B cell (primary cell): ENCODE data around the gene GUCD1. TPM values are rescaled to one million over a fixed set of nuclear protein-coding genes. Genes with fewer than 3 reads are reported as not detected.

Experiments used
- ATAC-seq: fragments of 200-7000 bp; cut with Tn5 transposase; one replicate; pipeline ENCODE4 v1.10.0; 2021; ENCODE audit warnings: low read depth, mild to moderate bottlenecking, moderate number of reproducible peaks, moderate library complexity
- CTCF ChIA-PET: fragments of 350-600 bp; sonication (Branson Sonifier 250); formaldehyde crosslinking; loops from one replicate; lab custom pipeline; 2021; ENCODE audit warnings: antibody characterized with exemption, inconsistent platforms; lab: Charles Lee
- POLR2A ChIA-PET: fragments of 350-600 bp; sonication (Branson Sonifier 250); formaldehyde crosslinking; loops from one replicate; lab custom pipeline; 2021; ENCODE audit warnings: antibody characterized with exemption; lab: Charles Lee
- DNase-seq: peaks from one replicate; pipeline ENCODE4 v3.0.0; 2013
- H2AFZ ChIP-seq: 2 replicates; pipeline ENCODE4 v1.6.1; 2012; ENCODE audit warnings: mild to moderate bottlenecking, low read depth, low read length; ENCODE audit not compliant: insufficient read depth, poor library complexity, severe bottlenecking
- H3K27ac ChIP-seq, 2 donors: 1 replicate in 1 of 2; 2 replicates in 1 of 2; pipeline ENCODE4 v1.5.1; 2012 to 2013; ENCODE audit warnings: low read length in 2 of 2, mild to moderate bottlenecking in 2 of 2, moderate library complexity in 1 of 2
- H3K27me3 ChIP-seq, 4 experiments: fragments of 200-600 bp in 1 of 4; sonication (generic) in 1 of 4; replicated peaks in 1 of 4; 1 replicate in 2 of 4; 2 replicates in 2 of 4; pipeline versions ENCODE4 v1.6.1 to v1.7.0; 2013 to 2016; ENCODE audit warnings: low read length in 3 of 4, mild to moderate bottlenecking in 2 of 4, mixed read lengths in 1 of 4, moderate library complexity in 1 of 4; ENCODE audit not compliant: insufficient read depth in 4 of 4, control insufficient read depth in 3 of 4; ENCODE audit errors: control extremely low read depth in 1 of 4
- H3K36me3 ChIP-seq, 2 experiments: replicated peaks in 1 of 2; 1 replicate in 1 of 2; 2 replicates in 1 of 2; pipeline versions ENCODE4 v1.6.1 to v1.7.1; 2013; ENCODE audit warnings: low read length in 1 of 2; ENCODE audit not compliant: insufficient read depth in 2 of 2, control insufficient read depth in 1 of 2; ENCODE audit errors: control extremely low read depth in 1 of 2, extremely low read depth in 1 of 2
- H3K4me1 ChIP-seq, 2 donors: fragments of 200-600 bp in 1 of 2; sonication (generic) in 1 of 2; 1 replicate in 1 of 2; 2 replicates in 1 of 2; pipeline versions ENCODE4 v1.5.1 to v1.6.1; 2013 to 2017; ENCODE audit warnings: low read length in 2 of 2; ENCODE audit not compliant: control insufficient read depth in 2 of 2, insufficient read depth in 2 of 2
- H3K4me2 ChIP-seq: replicated peaks from 2 replicates; pipeline ENCODE3; 2012; ENCODE audit warnings: mild to moderate bottlenecking, low read depth, low read length; ENCODE audit not compliant: poor library complexity, severe bottlenecking
- H3K4me3 ChIP-seq, 5 experiments: fragments of 200-600 bp in 1 of 5; sonication (generic) in 1 of 5; 1 replicate in 3 of 5; 2 replicates in 2 of 5; pipeline versions ENCODE4 v1.5.1 to v1.7.0; 2011 to 2016; ENCODE audit warnings: low read length in 4 of 5, mild to moderate bottlenecking in 4 of 5, low read depth in 2 of 5, control low read depth in 1 of 5, moderate library complexity in 1 of 5; ENCODE audit not compliant: insufficient read depth in 1 of 5; ENCODE audit errors: control extremely low read depth in 1 of 5, extremely low read depth in 1 of 5
- H3K79me2 ChIP-seq: fragments of 200-600 bp; sonication (generic); one replicate; pipeline ENCODE4 v1.6.0; 2016; ENCODE audit warnings: low read length; ENCODE audit not compliant: control insufficient read depth, insufficient read depth
- H3K9ac ChIP-seq: fragments of 200-600 bp; sonication (generic); 2 replicates; pipeline ENCODE4 v1.6.1; 2017; ENCODE audit warnings: mild to moderate bottlenecking, low read length, moderate library complexity
- H3K9me3 ChIP-seq, 3 donors: one replicate each; pipeline versions ENCODE4 v1.6.1 to v1.7.1; 2013; ENCODE audit warnings: low read length in 2 of 3; ENCODE audit not compliant: control insufficient read depth in 2 of 3, insufficient read depth in 1 of 3; ENCODE audit errors: control extremely low read depth in 1 of 3
- H4K20me1 ChIP-seq: 2 replicates; pipeline ENCODE4 v1.6.0; 2012; ENCODE audit warnings: mild to moderate bottlenecking, low read length; ENCODE audit not compliant: insufficient read depth, control insufficient read depth, poor library complexity, severe bottlenecking
- H3K27ac Mint-ChIP-seq: one replicate; pipeline ENCODE4 v1.8.0; 2021; ENCODE audit warnings: mixed read lengths
- H3K27me3 Mint-ChIP-seq: one replicate; pipeline ENCODE4 v1.8.0; 2021; ENCODE audit warnings: mixed read lengths
- H3K4me1 Mint-ChIP-seq: one replicate; pipeline ENCODE4 v1.8.0; 2021; ENCODE audit warnings: mixed read lengths
- H3K4me3 Mint-ChIP-seq: one replicate; pipeline ENCODE4 v1.8.0; 2021; ENCODE audit warnings: mixed read lengths
- H3K9me3 Mint-ChIP-seq: one replicate; pipeline ENCODE4 v1.8.0; 2022; ENCODE audit warnings: mixed read lengths; ENCODE audit not compliant: insufficient read depth
- EZH2 ChIP-seq: IDR thresholded peaks from 2 replicates; pipeline ENCODE4 v1.6.1; 2012; ENCODE audit warnings: borderline replicate concordance, low read depth, mild to moderate bottlenecking, moderate library complexity, low read length; ENCODE audit not compliant: insufficient read depth, poor library complexity, severe bottlenecking
- WGBS: methylation state at CpG from one replicate; pipeline ENCODE4 v1.1.5; 2013; ENCODE audit warnings: missing lambda C conversion rate; ENCODE audit not compliant: insufficient coverage; 5-methylcytosine and 5-hydroxymethylcytosine counted together
- intact Hi-C: fragments of 100-400 bp; cut with micrococcal nuclease; formaldehyde crosslinking; loops from one replicate; pipeline ENCODE4 v1.10.0; 2022
- polyA plus RNA-seq: library from polyadenylated mRNA; depleted of rRNA; stranded (reverse); fragments of >200 nt; gene quantifications from 2 replicates; pipeline ENCODE4 v1.2.3, GENCODE V29; 2012
- total RNA-seq, 2 donors: library from RNA; stranded (reverse); fragments of 120-200 nt in 1 of 2; gene quantifications; 1 replicate in 1 of 2; 2 replicates in 1 of 2; pipeline versions ENCODE4 v1.2.3 to v1.2.4, GENCODE V29; 2013 to 2022
- TF ChIP-seq, protein P1 (sequence below): fragments of 200-600 bp; IDR thresholded peaks from one replicate; pipeline ENCODE4 v1.8.0; 2022; ENCODE audit warnings: antibody characterized with exemption, mild to moderate bottlenecking

Gene GUCD1
- total and polyA plus RNA-seq, 2 donors (not counting 1 experiment from before 2014, with no cell fraction given) = 257 to 378 TPM

DNA sequence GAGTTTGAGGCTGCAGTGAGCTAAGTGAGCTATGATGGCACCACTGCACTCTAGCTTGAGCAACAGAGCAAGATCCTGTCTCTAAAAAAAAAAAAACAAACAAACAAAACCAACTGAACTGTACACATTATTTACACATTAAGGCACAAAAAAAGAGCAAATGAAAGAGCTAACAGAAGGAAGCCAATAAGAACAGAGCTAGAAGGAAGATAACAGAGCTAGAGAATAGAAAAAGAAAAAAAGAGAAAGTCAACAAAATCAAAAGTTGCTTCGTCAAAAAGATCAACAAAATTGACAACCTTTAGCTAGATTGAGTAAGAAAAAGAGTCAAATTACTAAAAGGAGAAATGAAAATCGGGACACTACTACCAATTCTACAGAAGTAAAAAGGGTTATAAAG lies 25.0 kb downstream of the GUCD1 start:
- no peak overlapping the region for H3K4me3 ChIP-seq
- no peak overlapping the region for H3K9ac ChIP-seq
- no peaks in the 10 kb centered on the region for H4K20me1 ChIP-seq
- Mint-ChIP-seq H3K4me1 (peaks cover 10% of the 10 kb centered on the region), H3K9me3 (no peaks in the 10 kb centered on the region), H3K27me3 (no peaks in the 10 kb centered on the region), H3K27ac (no peak overlapping the region), H3K4me3 (no peak overlapping the region)
- H3K4me2 ChIP-seq = no peak overlapping the region
- H3K9me3 ChIP-seq = no peaks in the 10 kb centered on the region
- CTCF ChIA-PET = interaction anchor here (0.8 to 1.7 kb wide), 4 partner anchors 11 to 108 kb away, joined by 3 to 6 read pairs (median 4); no protein-coding TSS in a partner anchor
- DNase-seq (no peak), ATAC-seq (no peak)
- H3K36me3 ChIP-seq = no peaks in the 10 kb centered on the region
- POLR2A ChIA-PET = no interaction called here
- no CpG with 5 or more reads among the region's 2 CpGs for WGBS
- H2AFZ ChIP-seq = no peak overlapping the region
- intact Hi-C loops = loop anchor here (5.0 kb wide), 1 partner anchor 43 kb away; no protein-coding TSS in a partner anchor
- peaks cover 6 to 8% of the 10 kb centered on the region in 2 donors for H3K4me1 ChIP-seq
- peaks cover 5% of the 10 kb centered on the region for H3K79me2 ChIP-seq
- H3K27ac ChIP-seq = no peak overlapping the region
- H3K27me3 ChIP-seq = no peaks in the 10 kb centered on the region
- no peak for TF ChIP-seq EZH2
- TF ChIP-seq, protein P1, sequence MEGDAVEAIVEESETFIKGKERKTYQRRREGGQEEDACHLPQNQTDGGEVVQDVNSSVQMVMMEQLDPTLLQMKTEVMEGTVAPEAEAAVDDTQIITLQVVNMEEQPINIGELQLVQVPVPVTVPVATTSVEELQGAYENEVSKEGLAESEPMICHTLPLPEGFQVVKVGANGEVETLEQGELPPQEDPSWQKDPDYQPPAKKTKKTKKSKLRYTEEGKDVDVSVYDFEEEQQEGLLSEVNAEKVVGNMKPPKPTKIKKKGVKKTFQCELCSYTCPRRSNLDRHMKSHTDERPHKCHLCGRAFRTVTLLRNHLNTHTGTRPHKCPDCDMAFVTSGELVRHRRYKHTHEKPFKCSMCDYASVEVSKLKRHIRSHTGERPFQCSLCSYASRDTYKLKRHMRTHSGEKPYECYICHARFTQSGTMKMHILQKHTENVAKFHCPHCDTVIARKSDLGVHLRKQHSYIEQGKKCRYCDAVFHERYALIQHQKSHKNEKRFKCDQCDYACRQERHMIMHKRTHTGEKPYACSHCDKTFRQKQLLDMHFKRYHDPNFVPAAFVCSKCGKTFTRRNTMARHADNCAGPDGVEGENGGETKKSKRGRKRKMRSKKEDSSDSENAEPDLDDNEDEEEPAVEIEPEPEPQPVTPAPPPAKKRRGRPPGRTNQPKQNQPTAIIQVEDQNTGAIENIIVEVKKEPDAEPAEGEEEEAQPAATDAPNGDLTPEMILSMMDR = no peak

DNA sequence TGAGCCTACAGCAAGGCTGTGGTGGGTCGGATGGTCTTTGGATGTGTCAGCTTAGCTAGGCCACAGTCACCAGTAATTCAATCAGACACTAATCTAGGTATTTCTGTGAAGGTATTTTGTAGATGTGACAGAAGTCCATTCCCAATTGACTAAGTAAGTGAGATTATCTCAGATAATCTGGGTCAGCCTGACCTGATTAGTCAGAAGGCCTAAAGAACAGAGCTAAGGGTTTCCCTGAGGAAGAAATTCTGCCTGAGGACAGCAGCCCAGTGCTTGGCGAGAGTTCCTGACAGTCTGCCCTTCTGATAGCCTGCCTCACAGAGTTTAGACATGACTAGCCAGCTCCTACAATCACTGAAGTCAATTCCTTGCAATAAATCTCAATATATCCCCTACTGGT lies 28.7 kb downstream of the GUCD1 start:
- Histone ChIP-seq H3K27me3 (no peaks in the 10 kb centered on the region), H3K4me3 (no peak overlapping the region), H4K20me1 (no peaks in the 10 kb centered on the region), H3K27ac (no peak overlapping the region), H3K79me2 (peaks cover 5% of the 10 kb centered on the region), H3K4me2 (no peak overlapping the region), H3K4me1 (peaks cover 12 to 16% of the 10 kb centered on the region in 2 donors), H2AFZ (no peak overlapping the region), H3K9me3 (no peaks in the 10 kb centered on the region), H3K9ac (no peak overlapping the region), H3K36me3 (no peaks in the 10 kb centered on the region)
- WGBS = 100% methylated on average over 1 of the region's 2 CpGs
- DNase-seq (no peak), ATAC-seq (no peak)
- Mint-ChIP-seq H3K27ac (no peak overlapping the region), H3K4me3 (no peak overlapping the region), H3K9me3 (no peaks in the 10 kb centered on the region), H3K4me1 (peaks cover 17% of the 10 kb centered on the region), H3K27me3 (no peaks in the 10 kb centered on the region)
- TF ChIP-seq, protein P1 = no peak
- no peak for TF ChIP-seq EZH2
- POLR2A ChIA-PET = interaction anchor here (0.6 kb wide), 1 partner anchor 33 kb away, joined by 8 read pairs; no protein-coding TSS in a partner anchor
- intact Hi-C loops = loop anchor here (5.0 kb wide), 1 partner anchor 39 kb away; no protein-coding TSS in a partner anchor
- CTCF ChIA-PET = interaction anchor here (0.6 to 8.2 kb wide), 16 partner anchors 14 to 509 kb away, joined by 3 to 157 read pairs (median 5); partner anchors contain the start of gene ADORA2A
